Stimulated activated naive CD8-positive, alpha-beta T cell treated with anti-CD3 and anti-CD28 coated beads, Interleukin-15, amount 100 ng/mL, for 72 hours (primary cell): ENCODE measurements around the gene TMEM245.
"Not testable (repeated sequence)": the region's sequence is repeated elsewhere in the genome, so short reads cannot be mapped to it uniquely, and the experiment has no call there.

ENCODE experiments used
- ATAC-seq: fragments of 150-1000 bp; cut with Tn5 transposase; 2 replicates; pipeline ENCODE4 v1.10.0; 2021; ENCODE audit warnings: mild to moderate bottlenecking, moderate library complexity
- DNase-seq, 2 donors: peaks; one replicate each; pipeline ENCODE4 v3.0.0; 2021 to 2022
- H3K27ac Mint-ChIP-seq, 2 donors: one replicate each; pipeline ENCODE4 v1.8.0; 2022; ENCODE audit warnings: mild to moderate bottlenecking in 2 of 2, mixed read lengths in 2 of 2, moderate library complexity in 2 of 2
- H3K27me3 Mint-ChIP-seq: one replicate; pipeline ENCODE4 v1.8.0; 2022; ENCODE audit warnings: mixed read lengths
- H3K4me1 Mint-ChIP-seq: one replicate; pipeline ENCODE4 v1.8.0; 2022; ENCODE audit warnings: mild to moderate bottlenecking, mixed read lengths
- H3K4me3 Mint-ChIP-seq, 2 donors: one replicate each; pipeline ENCODE4 v1.8.0; 2022; ENCODE audit warnings: mild to moderate bottlenecking in 2 of 2, mixed read lengths in 2 of 2, moderate library complexity in 1 of 2
- H3K9me3 Mint-ChIP-seq, 2 donors: one replicate each; pipeline ENCODE4 v1.8.0; 2022; ENCODE audit warnings: mixed read lengths in 2 of 2

Gene TMEM245

GRCh38 chr9:109072133-109072692 is 47.5 kb downstream of the TMEM245 start:
- H3K27me3 Mint-ChIP-seq = no peaks in the 10 kb centered on the region
- no peak overlapping the region for H3K27ac Mint-ChIP-seq
- H3K4me1 Mint-ChIP-seq = peaks cover 9% of the 10 kb centered on the region
- no peak overlapping the region for H3K4me3 Mint-ChIP-seq
- DNase-seq = no peak
- H3K9me3 Mint-ChIP-seq = no peaks in the 10 kb centered on the region
- no peak for ATAC-seq

GRCh38 chr9:109068764-109069163 is 51.0 kb downstream of the TMEM245 start:
- DNase-seq (no peak), ATAC-seq (no peak)
- H3K9me3 Mint-ChIP-seq = no peaks in the 10 kb centered on the region
- H3K27me3 Mint-ChIP-seq = no peaks in the 10 kb centered on the region
- no peak overlapping the region for H3K27ac Mint-ChIP-seq
- H3K4me1 Mint-ChIP-seq = no peaks in the 10 kb centered on the region
- H3K4me3 Mint-ChIP-seq = no peak overlapping the region

- no peak overlapping the region for H3K4me3 Mint-ChIP-seq
- ATAC-seq (no peak), DNase-seq (no peak)
- no peak overlapping the region for H3K27ac Mint-ChIP-seq
- no peaks in the 10 kb centered on the region for H3K9me3 Mint-ChIP-seq
- H3K4me1 Mint-ChIP-seq = no peaks in the 10 kb centered on the region
- H3K27me3 Mint-ChIP-seq = no peaks in the 10 kb centered on the region
Measured at GRCh38 chr9:109064963-109065702, 54.6 kb downstream of the TMEM245 start.

- ATAC-seq = no peak
- DNase-seq = no peak
- Mint-ChIP-seq H3K4me1 (no peaks in the 10 kb centered on the region), H3K27ac (peak overlapping the region in 1 of 2 donors; percentile 49), H3K27me3 (no peaks in the 10 kb centered on the region), H3K9me3 (no peaks in the 10 kb centered on the region), H3K4me3 (no peak overlapping the region)
Measured at GRCh38 chr9:109063760-109064159, 56.0 kb downstream of the TMEM245 start.

- no peak overlapping the region for H3K27ac Mint-ChIP-seq
- ATAC-seq (no peak), DNase-seq (no peak)
- no peaks in the 10 kb centered on the region for H3K9me3 Mint-ChIP-seq
- no peaks in the 10 kb centered on the region for H3K4me1 Mint-ChIP-seq
- H3K4me3 Mint-ChIP-seq = no peak overlapping the region
- no peaks in the 10 kb centered on the region for H3K27me3 Mint-ChIP-seq
Measured at GRCh38 chr9:109062543-109062942, 57.2 kb downstream of the TMEM245 start.

GRCh38 chr9:109060191-109060590 is 59.6 kb downstream of the TMEM245 start:
- ATAC-seq (no peak), DNase-seq (no peak)
- Mint-ChIP-seq H3K4me1 (peaks cover 1% of the 10 kb centered on the region), H3K4me3 (no peak overlapping the region), H3K9me3 (no peaks in the 10 kb centered on the region), H3K27me3 (no peaks in the 10 kb centered on the region), H3K27ac (no peak overlapping the region)

- not testable (repeated sequence) for H3K27ac Mint-ChIP-seq, DNase-seq, H3K4me3 Mint-ChIP-seq, H3K27me3 Mint-ChIP-seq, H3K9me3 Mint-ChIP-seq, H3K4me1 Mint-ChIP-seq, ATAC-seq
Measured at GRCh38 chr9:109053121-109053520, 66.6 kb downstream of the TMEM245 start.

GRCh38 chr9:109052416-109052815 is 67.3 kb downstream of the TMEM245 start:
- Mint-ChIP-seq H3K27me3 (no peaks in the 10 kb centered on the region), H3K4me3 (no peak overlapping the region), H3K27ac (no peak overlapping the region), H3K4me1 (peaks cover 9% of the 10 kb centered on the region), H3K9me3 (no peaks in the 10 kb centered on the region)
- DNase-seq = no peak
- no peak for ATAC-seq

- Mint-ChIP-seq H3K27me3 (no peaks in the 10 kb centered on the region), H3K27ac (no peak overlapping the region), H3K4me1 (peaks cover 9% of the 10 kb centered on the region), H3K9me3 (no peaks in the 10 kb centered on the region), H3K4me3 (no peak overlapping the region)
- no peak for DNase-seq
- no peak for ATAC-seq
Measured at GRCh38 chr9:109051733-109052132, 68.0 kb downstream of the TMEM245 start.

- H3K27me3 Mint-ChIP-seq = no peaks in the 10 kb centered on the region
- no peak overlapping the region for H3K27ac Mint-ChIP-seq
- H3K4me1 Mint-ChIP-seq = peaks cover 9% of the 10 kb centered on the region
- no peak overlapping the region for H3K4me3 Mint-ChIP-seq
- no peaks in the 10 kb centered on the region for H3K9me3 Mint-ChIP-seq
- DNase-seq (no peak), ATAC-seq (no peak)
Measured at GRCh38 chr9:109050444-109050843, 69.3 kb downstream of the TMEM245 start.

- Mint-ChIP-seq H3K4me1 (peaks cover 1% of the 10 kb centered on the region), H3K4me3 (no peak overlapping the region), H3K9me3 (peaks cover 0 to 5% of the 10 kb centered on the region in 2 donors), H3K27me3 (no peaks in the 10 kb centered on the region), H3K27ac (no peak overlapping the region)
- ATAC-seq (no peak), DNase-seq (no peak)
Measured at GRCh38 chr9:109048822-109049221, 70.9 kb downstream of the TMEM245 start.

- Mint-ChIP-seq H3K27ac (no peak overlapping the region), H3K9me3 (peaks cover 0 to 18% of the 10 kb centered on the region in 2 donors), H3K4me3 (no peak overlapping the region), H3K4me1 (no peaks in the 10 kb centered on the region), H3K27me3 (no peaks in the 10 kb centered on the region)
- DNase-seq (no peak), ATAC-seq (no peak)
Measured at GRCh38 chr9:109047259-109047658, 72.5 kb downstream of the TMEM245 start.

- Mint-ChIP-seq H3K4me3 (no peak overlapping the region), H3K27ac (no peak overlapping the region), H3K4me1 (no peaks in the 10 kb centered on the region), H3K27me3 (no peaks in the 10 kb centered on the region), H3K9me3 (peaks cover 0 to 21% of the 10 kb centered on the region in 2 donors)
- ATAC-seq (no peak), DNase-seq (no peak)
Measured at GRCh38 chr9:109046346-109046745, 73.4 kb downstream of the TMEM245 start.

- no peak for DNase-seq
- no peak overlapping the region for H3K4me3 Mint-ChIP-seq
Measured at GRCh38 chr9:109043578-109043977, 76.2 kb downstream of the TMEM245 start.

GRCh38 chr9:109040571-109040970 is 79.2 kb downstream of the TMEM245 start:
- no peaks in the 10 kb centered on the region for H3K4me1 Mint-ChIP-seq
- no peak overlapping the region for H3K4me3 Mint-ChIP-seq
- ATAC-seq = no peak

More at GRCh38 chr9:109043578-109043977, 76.2 kb downstream of the TMEM245 start:
- Mint-ChIP-seq H3K4me1 (no peaks in the 10 kb centered on the region), H3K9me3 (peaks cover 0 to 21% of the 10 kb centered on the region in 2 donors), H3K27ac (no peak overlapping the region), H3K27me3 (no peaks in the 10 kb centered on the region)
- ATAC-seq = no peak

GRCh38 chr9:109039539-109039938 is 80.2 kb downstream of the TMEM245 start:
- H3K9me3 Mint-ChIP-seq = peaks cover 0 to 21% of the 10 kb centered on the region in 2 donors
- no peaks in the 10 kb centered on the region for H3K27me3 Mint-ChIP-seq
- no peak for ATAC-seq
- no peaks in the 10 kb centered on the region for H3K4me1 Mint-ChIP-seq
- no peak overlapping the region for H3K4me3 Mint-ChIP-seq
- H3K27ac Mint-ChIP-seq = no peak overlapping the region
- no peak for DNase-seq

More at GRCh38 chr9:109040571-109040970, 79.2 kb downstream of the TMEM245 start:
- Mint-ChIP-seq H3K9me3 (peaks cover 0 to 21% of the 10 kb centered on the region in 2 donors), H3K27ac (no peak overlapping the region), H3K27me3 (no peaks in the 10 kb centered on the region)
- no peak for DNase-seq
